ENCODE measurements around the gene TFCP2L1. TPM values are rescaled to one million over a fixed set of nuclear protein-coding genes. Genes with fewer than 3 reads are reported as not detected.
"Not testable (repeated sequence)": the region's sequence is repeated elsewhere in the genome, so short reads cannot be mapped to it uniquely, and the experiment has no call there.

TFCP2L1 gene
- total RNA-seq, 3 donors from 2014 or later = 0.03 to 0.08 (median 0.05) TPM

- H3K36me3 Mint-ChIP-seq (ENCODE audit: insufficient read depth) = no peaks in the 10 kb centered on the region
- peaks cover 40% of the 10 kb centered on the region for H3K27me3 Mint-ChIP-seq (ENCODE audit: low read depth)
- H3K9me3 Mint-ChIP-seq = no peaks in the 10 kb centered on the region
- DNase-seq (no peak), ATAC-seq (no peak)
- peaks cover 9% of the 10 kb centered on the region for H3K4me1 Mint-ChIP-seq (ENCODE audit: low read depth)
- no peak overlapping the region for H3K4me3 Mint-ChIP-seq
These were observed 2.3 kb upstream of the TFCP2L1 start for GRCh38 chr2:121287146-121287798.

GRCh38 chr2:121286506-121286905 is 1.5 kb upstream of the TFCP2L1 start:
- Mint-ChIP-seq H3K9me3 (no peaks in the 10 kb centered on the region), H3K36me3 (ENCODE audit: insufficient read depth) (no peaks in the 10 kb centered on the region), H3K4me3 (no peak overlapping the region), H3K4me1 (ENCODE audit: low read depth) (peaks cover 9% of the 10 kb centered on the region), H3K27me3 (ENCODE audit: low read depth) (peaks cover 40% of the 10 kb centered on the region)
- DNase-seq = no peak
- no peak for ATAC-seq

GRCh38 chr2:121285926-121286325 is 924 bp upstream of the TFCP2L1 start:
- Mint-ChIP-seq H3K4me3 (no peak overlapping the region), H3K27me3 (ENCODE audit: low read depth) (peaks cover 44% of the 10 kb centered on the region), H3K9me3 (no peaks in the 10 kb centered on the region), H3K4me1 (ENCODE audit: low read depth) (peaks cover 9% of the 10 kb centered on the region), H3K36me3 (ENCODE audit: insufficient read depth) (no peaks in the 10 kb centered on the region)
- ATAC-seq (no peak), DNase-seq (no peak)

GRCh38 chr2:121283670-121284462 is 1.1 kb downstream of the TFCP2L1 start:
- peaks cover 48% of the 10 kb centered on the region for H3K27me3 Mint-ChIP-seq (ENCODE audit: low read depth)
- no peak for ATAC-seq
- DNase-seq = no peak
- no peaks in the 10 kb centered on the region for H3K9me3 Mint-ChIP-seq
- H3K4me3 Mint-ChIP-seq = peak overlapping the region; percentile 29
- no peaks in the 10 kb centered on the region for H3K36me3 Mint-ChIP-seq (ENCODE audit: insufficient read depth)
- peaks cover 9% of the 10 kb centered on the region for H3K4me1 Mint-ChIP-seq (ENCODE audit: low read depth)

- no peak overlapping the region for H3K4me3 Mint-ChIP-seq
- peaks cover 9% of the 10 kb centered on the region for H3K4me1 Mint-ChIP-seq (ENCODE audit: low read depth)
- H3K27me3 Mint-ChIP-seq (ENCODE audit: low read depth) = peaks cover 49% of the 10 kb centered on the region
- no peaks in the 10 kb centered on the region for H3K36me3 Mint-ChIP-seq (ENCODE audit: insufficient read depth)
- ATAC-seq (no peak), DNase-seq (no peak)
- H3K9me3 Mint-ChIP-seq = no peaks in the 10 kb centered on the region
These were observed 2.1 kb downstream of the TFCP2L1 start for GRCh38 chr2:121282800-121283385.

GRCh38 chr2:121281694-121282093 is 3.3 kb downstream of the TFCP2L1 start:
- Mint-ChIP-seq H3K4me3 (no peak overlapping the region), H3K9me3 (no peaks in the 10 kb centered on the region), H3K36me3 (ENCODE audit: insufficient read depth) (no peaks in the 10 kb centered on the region), H3K27me3 (ENCODE audit: low read depth) (peaks cover 42% of the 10 kb centered on the region), H3K4me1 (ENCODE audit: low read depth) (peaks cover 9% of the 10 kb centered on the region)
- ATAC-seq = no peak
- DNase-seq = no peak

GRCh38 chr2:121281107-121281506 is 3.9 kb downstream of the TFCP2L1 start:
- ATAC-seq (no peak), DNase-seq (no peak)
- no peak overlapping the region for H3K4me3 Mint-ChIP-seq
- no peaks in the 10 kb centered on the region for H3K36me3 Mint-ChIP-seq (ENCODE audit: insufficient read depth)
- H3K4me1 Mint-ChIP-seq (ENCODE audit: low read depth) = peaks cover 9% of the 10 kb centered on the region
- H3K27me3 Mint-ChIP-seq (ENCODE audit: low read depth) = peaks cover 39% of the 10 kb centered on the region
- no peaks in the 10 kb centered on the region for H3K9me3 Mint-ChIP-seq

- no peak overlapping the region for H3K4me3 Mint-ChIP-seq
- H3K4me1 Mint-ChIP-seq (ENCODE audit: low read depth) = peaks cover 6% of the 10 kb centered on the region
- H3K36me3 Mint-ChIP-seq (ENCODE audit: insufficient read depth) = no peaks in the 10 kb centered on the region
- H3K9me3 Mint-ChIP-seq = no peaks in the 10 kb centered on the region
- peaks cover 33% of the 10 kb centered on the region for H3K27me3 Mint-ChIP-seq (ENCODE audit: low read depth)
- DNase-seq = no peak
- ATAC-seq = no peak
These were observed 5.4 kb downstream of the TFCP2L1 start for GRCh38 chr2:121279476-121280220.

- no peak for DNase-seq
- ATAC-seq = no peak
- Mint-ChIP-seq H3K4me3 (no peak overlapping the region), H3K36me3 (ENCODE audit: insufficient read depth) (no peaks in the 10 kb centered on the region), H3K9me3 (no peaks in the 10 kb centered on the region), H3K4me1 (ENCODE audit: low read depth) (no peaks in the 10 kb centered on the region), H3K27me3 (ENCODE audit: low read depth) (peaks cover 19% of the 10 kb centered on the region)
These were observed 8.7 kb downstream of the TFCP2L1 start for GRCh38 chr2:121276341-121276740.

GRCh38 chr2:121273116-121273515 is 11.9 kb downstream of the TFCP2L1 start:
- DNase-seq = no peak
- no peaks in the 10 kb centered on the region for H3K9me3 Mint-ChIP-seq
- ATAC-seq = no peak

GRCh38 chr2:121272596-121272995 is 12.4 kb downstream of the TFCP2L1 start:
- ATAC-seq (no peak), DNase-seq (no peak)
- Mint-ChIP-seq H3K4me3 (no peak overlapping the region), H3K36me3 (ENCODE audit: insufficient read depth) (no peaks in the 10 kb centered on the region), H3K4me1 (ENCODE audit: low read depth) (no peaks in the 10 kb centered on the region), H3K27me3 (ENCODE audit: low read depth) (peaks cover 7% of the 10 kb centered on the region), H3K9me3 (no peaks in the 10 kb centered on the region)

More at GRCh38 chr2:121273116-121273515, 11.9 kb downstream of the TFCP2L1 start:
- Mint-ChIP-seq H3K4me3 (no peak overlapping the region), H3K4me1 (ENCODE audit: low read depth) (no peaks in the 10 kb centered on the region), H3K36me3 (ENCODE audit: insufficient read depth) (no peaks in the 10 kb centered on the region), H3K27me3 (ENCODE audit: low read depth) (peaks cover 7% of the 10 kb centered on the region)

- not testable (repeated sequence) for H3K4me3 Mint-ChIP-seq; DNase-seq; ATAC-seq; H3K27me3 Mint-ChIP-seq (ENCODE audit: low read depth); H3K9me3 Mint-ChIP-seq; H3K4me1 Mint-ChIP-seq (ENCODE audit: low read depth); H3K36me3 Mint-ChIP-seq (ENCODE audit: insufficient read depth)
These were observed 15.6 kb downstream of the TFCP2L1 start for GRCh38 chr2:121269436-121269835.

GRCh38 chr2:121266543-121267106 is 18.4 kb downstream of the TFCP2L1 start:
- DNase-seq (no peak), ATAC-seq (no peak)
- Mint-ChIP-seq H3K27me3 (ENCODE audit: low read depth) (peaks cover 2% of the 10 kb centered on the region), H3K36me3 (ENCODE audit: insufficient read depth) (no peaks in the 10 kb centered on the region), H3K4me3 (no peak overlapping the region), H3K4me1 (ENCODE audit: low read depth) (no peaks in the 10 kb centered on the region), H3K9me3 (no peaks in the 10 kb centered on the region)
